Bronchial epithelial cell (primary cell): ENCODE results near the gene NRN1. TPM values are rescaled to one million over a fixed set of nuclear protein-coding genes. Genes with fewer than 3 reads are reported as not detected.
A peak's percentile ranks its signal among the peaks of the same experiment; 100 is the strongest.

Experiments used
- DNase-seq: peaks from one replicate; pipeline ENCODE4 v3.0.0-alpha.2; 2010; ENCODE audit warnings: low read depth
- FAIRE-seq: peaks from 2 replicates; lab custom pipeline; 2011; peaks lifted over from hg19 to GRCh38; lab: Jason Lieb, UNC
- H3K27me3 ChIP-seq: 2 replicates; pipeline ENCODE4 v1.5.1; 2011; ENCODE audit warnings: low read length; ENCODE audit not compliant: control insufficient read depth, insufficient read depth
- H3K36me3 ChIP-seq: 2 replicates; pipeline ENCODE4 v1.5.1; 2011; ENCODE audit warnings: low read length; ENCODE audit not compliant: control insufficient read depth, insufficient read depth
- H3K4me3 ChIP-seq: 2 replicates; pipeline ENCODE4 v1.5.1; 2011; ENCODE audit warnings: mild to moderate bottlenecking, low read depth, low read length, control low read depth
- CTCF ChIP-seq: IDR thresholded peaks from 2 replicates; pipeline ENCODE4 v1.5.1; 2011; ENCODE audit warnings: mild to moderate bottlenecking, moderate library complexity, low read length, control low read depth, inconsistent platforms; ENCODE audit not compliant: insufficient read depth, severe bottlenecking
- total RNA-seq: library from RNA; depleted of rRNA; stranded (reverse); fragments of >200 nt; gene quantifications from 2 replicates; pipeline ENCODE4 v1.2.1, GENCODE V29; 2014

Gene NRN1, protein sequence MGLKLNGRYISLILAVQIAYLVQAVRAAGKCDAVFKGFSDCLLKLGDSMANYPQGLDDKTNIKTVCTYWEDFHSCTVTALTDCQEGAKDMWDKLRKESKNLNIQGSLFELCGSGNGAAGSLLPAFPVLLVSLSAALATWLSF
- total RNA-seq: not detected in 2 replicates

DNA sequence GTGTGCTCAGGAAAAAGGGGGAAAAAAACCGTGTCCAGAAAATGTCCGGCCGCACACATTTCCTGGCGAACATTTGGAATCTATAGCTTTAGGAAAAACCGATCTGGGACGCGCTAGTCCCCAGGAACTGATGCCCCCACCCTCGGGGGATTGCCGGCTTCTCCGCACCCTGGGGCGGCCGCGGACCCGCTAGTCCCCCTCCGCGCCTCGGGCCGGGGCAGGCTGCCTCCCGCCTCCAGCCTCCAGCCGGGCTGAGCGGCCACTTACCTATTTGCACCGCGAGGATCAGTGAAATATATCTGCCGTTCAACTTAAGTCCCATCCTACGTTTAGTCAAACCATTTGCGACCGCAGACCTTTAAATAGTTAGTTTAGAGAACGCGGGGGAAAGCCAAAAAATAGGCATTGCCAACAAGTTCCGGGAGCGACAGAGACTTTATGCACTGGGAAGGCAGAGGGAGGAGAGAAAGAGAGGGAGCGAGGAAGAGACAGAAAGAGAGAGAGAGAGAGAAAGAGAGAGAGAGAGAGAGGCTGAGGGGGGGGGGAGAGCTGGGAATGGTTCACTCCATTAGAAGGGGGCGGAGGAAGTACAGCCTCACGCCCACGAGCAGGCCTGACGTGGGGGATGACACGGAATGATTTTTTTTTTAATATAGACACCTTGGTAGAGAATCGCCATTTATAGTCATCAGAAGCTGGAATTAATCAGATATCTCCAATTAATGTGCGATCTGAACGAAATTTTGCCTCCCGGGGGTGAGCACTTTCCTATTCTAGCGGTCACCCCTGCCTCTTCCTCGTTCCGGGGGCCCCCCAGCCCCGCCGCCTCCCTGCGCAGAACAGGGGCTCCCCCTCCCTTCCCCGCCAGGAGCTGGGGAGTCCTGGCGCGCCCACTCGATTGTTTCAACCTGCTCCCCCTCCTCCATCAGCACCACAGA is at the start of gene NRN1:
NRN1 (minus strand) TSS at position 498 of the 938 bp plus-strand sequence; CDS start at position 322, 176 bp downstream.
- Histone ChIP-seq H3K36me3 (no peaks in the 10 kb centered on the region), H3K27me3 (peaks cover 56% of the 10 kb centered on the region), H3K4me3 (no peak within 1 kb of the TSS)
- FAIRE-seq (no peak), DNase-seq (no peak)
- no peak for TF ChIP-seq CTCF

DNA sequence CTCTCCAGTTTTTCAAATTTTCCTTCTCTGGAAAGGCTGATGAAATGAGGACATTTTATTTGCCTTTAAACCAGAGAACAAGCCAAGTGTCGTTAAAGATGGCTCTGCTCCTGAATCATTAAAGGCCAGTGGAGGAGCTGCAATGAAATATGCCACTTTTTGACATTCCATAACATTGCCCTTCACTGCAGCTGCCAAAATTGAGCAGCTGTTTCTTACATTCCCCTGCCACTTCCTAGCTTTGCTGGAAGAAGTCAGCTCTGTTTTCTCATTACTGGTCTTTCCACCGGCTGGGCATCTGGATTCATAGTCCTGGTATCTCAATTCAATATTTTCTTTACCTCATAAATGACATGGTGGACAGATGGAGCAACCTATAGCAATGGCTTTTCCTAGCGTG is 45.5 kb upstream of the NRN1 start:
- no peak for TF ChIP-seq CTCF
- no peaks in the 10 kb centered on the region for H3K27me3 ChIP-seq

DNA sequence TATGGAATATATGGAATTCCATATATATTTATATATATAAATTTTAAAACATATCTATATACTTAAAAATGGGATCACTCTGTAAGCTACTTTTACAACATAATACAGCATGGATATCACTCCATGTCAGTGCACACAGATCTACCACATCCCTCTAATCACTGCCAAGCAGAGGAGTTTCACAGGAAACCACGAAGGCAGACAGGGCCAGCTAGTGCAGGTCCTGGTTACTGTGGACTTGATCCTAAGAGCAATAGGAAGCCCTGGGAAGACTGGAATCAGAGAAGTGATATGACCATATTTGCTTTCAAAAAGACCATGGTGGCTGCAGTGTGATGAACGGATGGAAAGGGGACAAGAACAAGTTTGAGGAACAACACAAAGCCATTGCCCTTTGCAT is 40.0 kb upstream of the NRN1 start:
- H3K36me3 ChIP-seq: no peaks in the 10 kb centered on the region
- H3K4me3 ChIP-seq: no peak overlapping the region
- no peak for DNase-seq
- FAIRE-seq: no peak
- TF ChIP-seq CTCF: no peak
- H3K27me3 ChIP-seq: no peaks in the 10 kb centered on the region

More for the DNA sequence above, 45.5 kb upstream of the NRN1 start:
- no peak for DNase-seq
- Histone ChIP-seq H3K4me3 (no peak overlapping the region), H3K36me3 (no peaks in the 10 kb centered on the region)
- no peak for FAIRE-seq

DNA sequence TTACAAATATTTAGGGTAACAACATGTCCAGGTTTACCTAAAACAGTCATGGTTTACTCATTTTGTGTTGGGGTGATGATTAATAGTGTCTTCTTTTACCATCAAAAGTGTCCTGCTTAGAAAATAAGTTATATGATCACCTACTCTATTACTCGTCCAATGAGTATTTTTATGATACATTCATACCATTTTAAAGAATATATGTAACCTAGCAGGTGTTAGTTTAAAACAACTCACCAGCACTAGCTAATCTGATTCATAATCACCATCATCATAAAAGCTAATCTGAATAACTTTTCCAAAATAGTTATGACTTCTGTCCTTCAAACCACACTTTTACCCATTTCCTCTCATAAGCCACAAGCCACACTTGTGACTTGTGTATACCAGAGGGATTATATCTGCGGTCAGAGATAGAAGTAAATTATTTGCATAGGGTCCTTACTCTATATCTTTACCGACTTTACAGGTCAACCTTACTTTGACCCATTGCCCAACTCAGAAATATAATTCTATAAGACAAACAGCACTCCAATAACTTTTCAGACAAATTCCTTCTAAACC is 33.3 kb upstream of the NRN1 start:
- no peak for FAIRE-seq

GRCh38 chr6:6037179-6037578 is 30.5 kb upstream of the NRN1 start:
- DNase-seq (no peak), FAIRE-seq (no peak)
- Histone ChIP-seq H3K36me3 (no peaks in the 10 kb centered on the region), H3K4me3 (no peak overlapping the region), H3K27me3 (no peaks in the 10 kb centered on the region)
- TF ChIP-seq CTCF: no peak

More for the DNA sequence above, 33.3 kb upstream of the NRN1 start:
- TF ChIP-seq CTCF: no peak
- Histone ChIP-seq H3K4me3 (no peak overlapping the region), H3K36me3 (no peaks in the 10 kb centered on the region), H3K27me3 (no peaks in the 10 kb centered on the region)
- peak; percentile 24 for DNase-seq
